H9 (cell line): Measurements from ENCODE around the gene ABCA13. TPM values are rescaled to one million over a fixed set of nuclear protein-coding genes. Genes with fewer than 3 reads are reported as not detected.

Experiments used
- DNase-seq: peaks from one replicate; pipeline ENCODE4 v3.0.0-alpha.2; 2017
- H2AFZ ChIP-seq: one replicate; pipeline ENCODE4 v1.6.1; 2013; ENCODE audit warnings: mild to moderate bottlenecking, low read length, control low read depth, moderate library complexity
- H2AK5ac ChIP-seq: 2 replicates; pipeline ENCODE4 v1.6.1; 2013; ENCODE audit warnings: low read length, control low read depth, mixed read lengths; ENCODE audit not compliant: insufficient read length
- H2BK120ac ChIP-seq: one replicate; pipeline ENCODE4 v1.6.1; 2013; ENCODE audit warnings: low read depth, mild to moderate bottlenecking, low read length, control low read depth, inconsistent platforms; ENCODE audit not compliant: poor library complexity, severe bottlenecking
- H2BK12ac ChIP-seq: 2 replicates; pipeline ENCODE4 v1.6.1; 2013; ENCODE audit warnings: low read length, control low read depth, mixed read lengths, low read depth; ENCODE audit not compliant: insufficient read length
- H2BK15ac ChIP-seq: 2 replicates; pipeline ENCODE4 v1.6.1; 2013; ENCODE audit warnings: low read depth, low read length, control low read depth
- H2BK20ac ChIP-seq: one replicate; pipeline ENCODE4 v1.6.1; 2013; ENCODE audit warnings: low read depth, mild to moderate bottlenecking, low read length, control low read depth, inconsistent platforms; ENCODE audit not compliant: poor library complexity, severe bottlenecking
- H2BK5ac ChIP-seq: 2 replicates; pipeline ENCODE4 v1.6.1; 2013; ENCODE audit warnings: low read length, control low read depth, mixed read lengths; ENCODE audit not compliant: insufficient read length
- H3K14ac ChIP-seq: 2 replicates; pipeline ENCODE4 v1.6.1; 2013; ENCODE audit warnings: low read length, control low read depth; ENCODE audit not compliant: insufficient read depth
- H3K18ac ChIP-seq: 2 replicates; pipeline ENCODE4 v1.6.1; 2013; ENCODE audit warnings: low read depth, mild to moderate bottlenecking, mixed read lengths, low read length, control low read depth; ENCODE audit not compliant: insufficient read length
- H3K23ac ChIP-seq: 2 replicates; pipeline ENCODE4 v1.6.1; 2013; ENCODE audit warnings: low read length, control low read depth, mixed read lengths, low read depth; ENCODE audit not compliant: insufficient read length
- H3K23me2 ChIP-seq: 2 replicates; pipeline ENCODE4 v1.6.1; 2013; ENCODE audit warnings: low read depth, mild to moderate bottlenecking, mixed read lengths, low read length, control low read depth; ENCODE audit not compliant: insufficient read length, poor library complexity, severe bottlenecking
- H3K27ac ChIP-seq: 2 replicates; pipeline ENCODE4 v1.5.1; 2013; ENCODE audit warnings: low read length, control low read depth, mixed read lengths, low read depth; ENCODE audit not compliant: insufficient read length
- H3K27me3 ChIP-seq: 2 replicates; pipeline ENCODE4 v1.6.1; 2013; ENCODE audit warnings: low read length, control low read depth, inconsistent platforms; ENCODE audit not compliant: insufficient read depth
- H3K4ac ChIP-seq: 2 replicates; pipeline ENCODE4 v1.6.1; 2013; ENCODE audit warnings: low read depth, mild to moderate bottlenecking, control low read depth, inconsistent platforms, low read length, moderate library complexity
- H3K4me1 ChIP-seq: 2 replicates; pipeline ENCODE4 v1.6.1; 2013; ENCODE audit warnings: low read length, control low read depth, inconsistent platforms; ENCODE audit not compliant: insufficient read depth
- H3K4me2 ChIP-seq: 2 replicates; pipeline ENCODE4 v1.6.1; 2013; ENCODE audit warnings: low read length, control low read depth, mixed read lengths; ENCODE audit not compliant: insufficient read length, insufficient read depth
- H3K56ac ChIP-seq: 2 replicates; pipeline ENCODE4 v1.6.1; 2013; ENCODE audit warnings: low read depth, mild to moderate bottlenecking, mixed read lengths, low read length, control low read depth; ENCODE audit not compliant: insufficient read length
- H3K79me1 ChIP-seq: 2 replicates; pipeline ENCODE4 v1.6.1; 2013; ENCODE audit warnings: low read depth, mild to moderate bottlenecking, moderate library complexity, low read length, control low read depth, inconsistent platforms; ENCODE audit not compliant: insufficient read depth, poor library complexity, severe bottlenecking
- H3K79me2 ChIP-seq: 2 replicates; pipeline ENCODE4 v1.6.1; 2013; ENCODE audit warnings: low read length, control low read depth, inconsistent platforms; ENCODE audit not compliant: insufficient read depth
- H3K9ac ChIP-seq: 2 replicates; pipeline ENCODE4 v1.6.1; 2013; ENCODE audit warnings: low read length, control low read depth, mixed read lengths; ENCODE audit not compliant: insufficient read length; ENCODE audit errors: extremely low read depth
- H3K9me3 ChIP-seq: one replicate; pipeline ENCODE4 v1.6.1; 2013; ENCODE audit warnings: low read depth, low read length, inconsistent platforms; ENCODE audit not compliant: control insufficient read depth
- H3T11ph ChIP-seq: one replicate; pipeline ENCODE4 v1.6.1; 2013; ENCODE audit warnings: mild to moderate bottlenecking, low read length, control low read depth, inconsistent platforms
- H4K20me1 ChIP-seq: one replicate; pipeline ENCODE4 v1.6.1; 2013; ENCODE audit not compliant: control insufficient read depth, insufficient read length, insufficient read depth
- H4K5ac ChIP-seq: 2 replicates; pipeline ENCODE4 v1.6.1; 2013; ENCODE audit warnings: low read depth, mild to moderate bottlenecking, mixed read lengths, low read length, control low read depth; ENCODE audit not compliant: insufficient read length
- H4K8ac ChIP-seq: replicated peaks from 2 replicates; pipeline ENCODE4 v1.6.1; 2013; ENCODE audit warnings: low read length, control low read depth, mixed read lengths, low read depth; ENCODE audit not compliant: insufficient read length
- H4K91ac ChIP-seq: 2 replicates; pipeline ENCODE4 v1.6.1; 2013; ENCODE audit warnings: low read depth, mild to moderate bottlenecking, moderate library complexity, mixed read lengths, low read length, control low read depth; ENCODE audit not compliant: insufficient read length
- H3K27ac Mint-ChIP-seq, 3 experiments: 2 replicates in 2 of 3; 3 replicates in 1 of 3; pipeline ENCODE4 v1.8.0; 2020 to 2021; ENCODE audit warnings: mixed read lengths in 3 of 3, mild to moderate bottlenecking in 1 of 3, moderate library complexity in 1 of 3
- H3K27me3 Mint-ChIP-seq: 2 replicates; pipeline ENCODE4 v1.8.0; 2021; ENCODE audit warnings: low read depth, mild to moderate bottlenecking, moderate library complexity, mixed read lengths
- H3K36me3 Mint-ChIP-seq, 3 experiments: 2 replicates in 2 of 3; 3 replicates in 1 of 3; pipeline ENCODE4 v1.8.0; 2020 to 2021; ENCODE audit warnings: low read depth in 3 of 3, mixed read lengths in 3 of 3; ENCODE audit not compliant: insufficient read depth in 1 of 3
- H3K4me1 Mint-ChIP-seq, 2 experiments: 2 replicates each; pipeline ENCODE4 v1.8.0; 2020; ENCODE audit warnings: mixed read lengths in 2 of 2
- H3K4me3 Mint-ChIP-seq, 2 experiments: 2 replicates in 1 of 2; 3 replicates in 1 of 2; pipeline ENCODE4 v1.8.0; 2020 to 2021; ENCODE audit warnings: mild to moderate bottlenecking in 2 of 2, mixed read lengths in 2 of 2, moderate library complexity in 1 of 2
- H3K9me3 Mint-ChIP-seq, 2 experiments: 2 replicates in 1 of 2; 3 replicates in 1 of 2; pipeline ENCODE4 v1.8.0; 2020; ENCODE audit warnings: mild to moderate bottlenecking in 2 of 2, mixed read lengths in 2 of 2, moderate library complexity in 1 of 2
- WGBS: extraction: QIAGEN DNeasy Blood & Tissue Kit; methylation state at CpG from one replicate; pipeline ENCODE4 v1.1.7; 2013; ENCODE audit warnings: missing lambda C conversion rate, low lambda C conversion rate, mixed read lengths; ENCODE audit not compliant: insufficient read length; ENCODE audit errors: extremely low coverage; 5-methylcytosine and 5-hydroxymethylcytosine counted together
- total RNA-seq: library from RNA; stranded (reverse); gene quantifications from 2 replicates; pipeline ENCODE4 v1.2.1, GENCODE V29; 2021
- TF ChIP-seq, protein P1 (sequence below): fragments of 200-600 bp; sonication (generic); conservative IDR thresholded peaks from 3 replicates; pipeline ENCODE4 v1.8.0; 2021; ENCODE audit warnings: antibody characterized with exemption, mild to moderate bottlenecking

ABCA13 gene
- total RNA-seq, 1 experiment from 2014 or later = 0.11 TPM

DNA sequence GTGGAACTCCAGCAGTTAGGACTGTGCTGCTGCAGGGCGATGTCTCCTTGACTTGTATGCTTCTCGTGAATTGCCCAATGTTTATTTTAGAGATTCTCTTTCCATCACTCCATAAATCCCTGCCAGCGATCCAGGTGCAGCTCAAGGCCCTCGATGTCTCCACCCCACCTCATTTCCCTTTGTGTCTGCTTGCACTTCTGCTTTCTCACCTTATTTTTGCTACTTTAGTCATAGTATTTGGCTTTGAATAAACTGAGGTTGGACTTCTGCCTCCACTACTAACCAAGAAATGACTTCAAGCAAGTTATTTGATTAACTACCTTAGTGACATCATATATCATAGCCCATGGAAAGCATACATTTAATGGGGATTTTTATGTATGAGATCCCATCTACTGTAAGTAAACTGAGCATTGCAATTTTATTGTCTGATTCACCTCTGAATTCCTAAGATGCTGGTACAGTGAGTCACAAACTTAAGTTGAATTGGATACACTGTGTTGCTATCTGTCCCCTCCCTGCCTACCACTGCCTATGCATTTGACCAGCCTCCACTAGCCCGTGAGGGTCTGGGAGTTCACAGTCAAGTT is 255.8 kb downstream of the ABCA13 start:
- H3K79me2 ChIP-seq = no peaks in the 10 kb centered on the region
- Mint-ChIP-seq H3K36me3 (no peaks in the 10 kb centered on the region), H3K27me3 (no peaks in the 10 kb centered on the region), H3K4me3 (no peak overlapping the region), H3K27ac (no peak overlapping the region), H3K4me1 (peaks cover 5 to 12% of the 10 kb centered on the region in 2 experiments), H3K9me3 (peaks cover 0 to 5% of the 10 kb centered on the region in 2 experiments; a peak in 1 of 5 replicates)
- H2AK5ac ChIP-seq = no peak overlapping the region
- H3K18ac ChIP-seq = no peak overlapping the region
- H3K4ac ChIP-seq = no peak overlapping the region
- no peak overlapping the region for H2BK15ac ChIP-seq
- no peak overlapping the region for H2BK5ac ChIP-seq
- no peak overlapping the region for H2BK20ac ChIP-seq
- H2BK12ac ChIP-seq = no peak overlapping the region
- H3K27me3 ChIP-seq = no peaks in the 10 kb centered on the region
- H3K56ac ChIP-seq = no peak overlapping the region
- no peak overlapping the region for H3T11ph ChIP-seq
- no peak overlapping the region for H3K23ac ChIP-seq
- no peak overlapping the region for H4K5ac ChIP-seq
- H3K4me2 ChIP-seq = no peak overlapping the region
- no peaks in the 10 kb centered on the region for H3K4me1 ChIP-seq
- no CpG with 5 or more reads among the region's 5 CpGs for WGBS
- no peaks in the 10 kb centered on the region for H3K79me1 ChIP-seq
- H2AFZ ChIP-seq = no peak overlapping the region
- no peaks in the 10 kb centered on the region for H3K9me3 ChIP-seq
- H2BK120ac ChIP-seq = no peak overlapping the region
- H4K20me1 ChIP-seq = no peaks in the 10 kb centered on the region
- TF ChIP-seq, protein P1, sequence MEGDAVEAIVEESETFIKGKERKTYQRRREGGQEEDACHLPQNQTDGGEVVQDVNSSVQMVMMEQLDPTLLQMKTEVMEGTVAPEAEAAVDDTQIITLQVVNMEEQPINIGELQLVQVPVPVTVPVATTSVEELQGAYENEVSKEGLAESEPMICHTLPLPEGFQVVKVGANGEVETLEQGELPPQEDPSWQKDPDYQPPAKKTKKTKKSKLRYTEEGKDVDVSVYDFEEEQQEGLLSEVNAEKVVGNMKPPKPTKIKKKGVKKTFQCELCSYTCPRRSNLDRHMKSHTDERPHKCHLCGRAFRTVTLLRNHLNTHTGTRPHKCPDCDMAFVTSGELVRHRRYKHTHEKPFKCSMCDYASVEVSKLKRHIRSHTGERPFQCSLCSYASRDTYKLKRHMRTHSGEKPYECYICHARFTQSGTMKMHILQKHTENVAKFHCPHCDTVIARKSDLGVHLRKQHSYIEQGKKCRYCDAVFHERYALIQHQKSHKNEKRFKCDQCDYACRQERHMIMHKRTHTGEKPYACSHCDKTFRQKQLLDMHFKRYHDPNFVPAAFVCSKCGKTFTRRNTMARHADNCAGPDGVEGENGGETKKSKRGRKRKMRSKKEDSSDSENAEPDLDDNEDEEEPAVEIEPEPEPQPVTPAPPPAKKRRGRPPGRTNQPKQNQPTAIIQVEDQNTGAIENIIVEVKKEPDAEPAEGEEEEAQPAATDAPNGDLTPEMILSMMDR = no peak
- H3K9ac ChIP-seq = no peak overlapping the region
- H3K14ac ChIP-seq = no peak overlapping the region
- H4K8ac ChIP-seq = no peak overlapping the region
- no peaks in the 10 kb centered on the region for H3K23me2 ChIP-seq
- H3K27ac ChIP-seq = no peak overlapping the region
- no peak for DNase-seq
- no peak overlapping the region for H4K91ac ChIP-seq
